T-helper 2 cell treated with Interferon-gamma antibody and Interleukin-4, amounts not matched to agents 100 ng/mL and 5 ng/mL, for 36 hours (primary cell): ENCODE data around the gene OBSL1. TPM values are rescaled to one million over a fixed set of nuclear protein-coding genes. Genes with fewer than 3 reads are reported as not detected.

ENCODE experiments used
- intact Hi-C: fragments of 100-400 bp; cut with micrococcal nuclease; formaldehyde crosslinking; loops from one replicate; pipeline ENCODE4 v1.15.1; 2023
- total RNA-seq: library from RNA; stranded (reverse); gene quantifications from 2 replicates; pipeline ENCODE4 v1.2.3, GENCODE V29; 2022

The OBSL1 gene
- total RNA-seq: not detected in 2 replicates

DNA sequence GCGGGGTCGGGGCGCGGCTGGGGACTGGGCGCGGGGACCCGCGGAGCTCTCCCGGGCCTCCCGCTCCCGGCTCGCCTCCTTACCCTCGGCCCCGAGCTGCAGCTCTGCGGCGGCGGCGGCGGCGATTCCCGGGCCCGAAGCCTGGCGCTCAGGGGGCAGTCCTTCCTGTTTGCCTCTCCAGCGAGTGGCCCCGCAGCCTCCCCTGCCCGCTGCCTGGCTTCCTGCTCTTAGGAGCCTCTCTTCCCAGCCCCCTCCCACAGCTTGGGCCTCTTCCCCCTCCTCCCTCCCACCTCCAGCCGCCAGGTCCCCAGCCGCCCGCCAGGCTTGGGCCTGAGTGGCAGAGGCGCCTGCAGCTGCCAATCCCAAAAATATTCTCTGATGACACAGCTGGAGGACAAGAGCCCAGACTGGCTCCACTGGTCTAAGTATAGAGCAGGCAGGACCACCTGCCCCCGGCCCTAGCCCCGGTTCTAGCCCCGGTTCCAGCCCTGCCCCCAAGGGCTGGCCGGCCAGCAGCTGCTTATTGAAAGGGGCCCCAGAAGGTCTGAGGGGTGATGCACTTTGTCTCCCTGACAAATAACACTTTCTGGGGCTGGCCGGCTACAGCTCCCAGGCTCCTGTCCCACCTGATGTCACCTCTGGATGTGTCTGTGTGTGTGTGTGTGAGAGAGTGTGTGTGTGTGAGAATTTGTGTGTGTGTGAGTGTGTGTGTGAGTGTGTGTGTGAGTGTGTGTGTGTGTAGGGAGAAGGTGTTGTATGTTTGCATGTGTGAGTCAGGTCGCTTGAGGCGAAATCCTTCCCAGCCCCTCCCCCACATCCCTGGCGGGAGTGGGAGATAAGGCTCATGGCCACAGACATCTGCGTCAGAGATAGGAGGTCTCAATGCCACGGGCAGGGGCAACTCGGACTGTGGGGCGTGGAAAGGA, at the start of gene OBSL1:
OBSL1 (minus strand) TSS at position 229 of the 926 bp plus-strand sequence. CDS start 307 bp downstream, outside the sequence.
- intact Hi-C loops: no loop called here

DNA sequence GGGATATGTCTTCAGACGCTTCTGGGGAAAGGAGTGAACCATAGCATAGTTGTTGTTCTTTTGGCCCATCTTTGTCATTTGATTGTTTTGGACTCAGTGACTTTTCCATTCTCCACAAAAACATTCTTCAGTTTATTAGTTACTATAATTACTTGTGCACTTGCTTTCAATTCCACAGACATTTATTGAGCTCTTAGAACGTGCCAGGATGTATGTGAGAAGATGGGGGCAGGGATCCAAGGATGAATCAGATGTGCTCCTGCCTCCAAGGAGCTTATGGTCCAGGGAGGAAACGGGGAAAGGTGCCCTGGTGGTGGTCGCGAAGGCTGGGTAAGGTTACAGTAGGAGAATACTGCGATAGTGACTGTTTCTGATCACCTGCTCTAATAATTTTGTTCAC, 49.2 kb upstream of the OBSL1 start:
- intact Hi-C loops: no loop called here

DNA sequence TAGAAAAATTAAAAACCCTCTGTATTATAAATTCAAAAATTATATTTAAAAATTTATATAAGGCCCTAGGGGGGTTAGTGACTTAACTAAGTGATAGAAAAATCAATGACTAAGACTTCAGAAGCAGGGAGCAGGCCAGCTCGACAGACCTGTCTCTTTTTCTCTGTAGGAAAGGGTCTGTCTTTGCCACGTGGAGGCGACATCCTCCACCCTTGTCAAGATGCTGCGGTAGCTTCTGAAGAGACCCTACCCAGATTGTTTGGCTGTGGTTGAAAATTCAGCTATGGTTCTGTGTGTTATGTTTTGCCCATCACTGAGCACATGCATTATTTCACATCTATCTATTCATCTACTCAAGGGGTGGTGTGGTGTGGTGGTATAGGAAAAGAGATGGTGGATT, 47.9 kb upstream of the OBSL1 start:
- intact Hi-C loops: no loop called here

DNA sequence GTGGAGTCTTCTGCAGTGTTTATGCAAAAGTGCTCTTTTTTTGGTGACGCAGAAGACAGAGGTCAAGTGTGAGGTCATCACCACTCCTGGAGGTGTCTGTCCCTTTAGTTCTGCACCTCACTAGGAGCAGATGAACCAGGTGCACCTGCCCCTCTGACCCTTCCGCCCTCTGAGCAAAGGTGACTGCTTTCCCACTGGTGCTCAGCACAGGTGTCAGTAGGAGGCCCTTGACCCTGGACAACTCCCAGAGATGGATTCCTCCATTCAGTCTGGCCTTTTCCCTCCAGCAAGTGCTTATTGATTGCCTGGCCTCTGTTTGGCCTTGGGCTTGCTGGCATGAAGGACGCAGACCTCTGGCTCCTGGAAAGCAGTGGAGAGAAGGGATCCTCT, 47.4 kb upstream of the OBSL1 start:
- intact Hi-C loops: no loop called here

DNA sequence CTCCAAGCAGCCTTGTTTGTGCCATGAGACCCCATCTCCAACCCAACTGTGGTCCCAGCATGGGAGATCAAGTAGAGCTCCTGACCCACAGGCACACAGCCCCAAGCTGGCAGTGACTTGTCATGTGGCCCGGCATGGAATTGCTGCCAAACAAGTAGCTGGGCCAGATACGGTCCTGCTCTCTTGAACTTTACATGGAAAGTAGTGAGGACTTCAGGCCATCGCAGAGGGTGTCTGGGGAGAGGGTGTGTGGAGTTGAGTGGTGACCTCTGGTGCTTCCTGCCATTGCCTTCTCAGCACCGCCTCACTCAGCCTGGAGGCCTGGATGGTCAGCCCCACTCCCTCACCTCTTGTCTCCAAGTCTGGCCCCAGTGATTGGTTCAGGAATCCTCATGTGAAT, 45.2 kb upstream of the OBSL1 start:
- intact Hi-C loops: no loop called here

DNA sequence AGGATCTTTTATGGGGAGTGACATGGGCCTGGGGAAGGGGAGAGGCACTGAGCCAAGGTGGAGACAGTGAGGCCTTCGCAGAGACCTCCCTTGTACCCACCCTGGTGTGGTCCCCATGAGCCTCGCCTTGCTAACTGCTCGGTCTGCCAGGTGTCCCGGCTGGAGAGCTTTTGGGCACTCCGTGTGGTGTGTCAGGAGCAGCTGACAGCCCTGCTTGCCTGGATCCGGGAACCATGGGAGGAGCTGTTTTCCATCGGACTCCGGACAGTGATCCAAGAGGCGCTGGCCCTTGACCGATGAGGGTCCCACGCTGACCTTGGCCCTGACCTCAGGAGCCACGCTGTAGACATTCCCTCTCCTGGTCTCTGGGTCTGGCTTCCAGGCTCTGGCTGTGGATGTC, 44.6 kb upstream of the OBSL1 start:
- intact Hi-C loops: no loop called here

DNA sequence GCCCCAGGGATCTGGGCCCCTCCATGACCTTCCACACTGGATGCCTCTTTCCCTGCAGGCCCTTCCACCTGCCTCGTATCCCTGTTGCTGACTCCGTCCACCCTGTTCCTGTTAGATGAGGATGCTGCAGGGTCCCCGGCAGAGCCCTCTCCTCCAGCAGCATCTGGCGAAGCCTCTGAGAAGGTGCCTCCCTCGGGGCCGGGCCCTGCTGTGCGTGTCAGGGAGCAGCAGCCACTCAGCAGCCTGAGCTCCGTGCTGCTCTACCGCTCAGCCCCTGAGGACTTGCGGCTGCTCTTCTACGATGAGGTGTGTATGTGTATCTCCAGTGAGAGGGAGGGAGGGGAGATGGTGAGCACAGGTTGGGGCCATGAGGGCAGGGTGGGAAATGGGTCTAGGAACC, 43.7 kb upstream of the OBSL1 start:
- intact Hi-C loops: no loop called here

DNA sequence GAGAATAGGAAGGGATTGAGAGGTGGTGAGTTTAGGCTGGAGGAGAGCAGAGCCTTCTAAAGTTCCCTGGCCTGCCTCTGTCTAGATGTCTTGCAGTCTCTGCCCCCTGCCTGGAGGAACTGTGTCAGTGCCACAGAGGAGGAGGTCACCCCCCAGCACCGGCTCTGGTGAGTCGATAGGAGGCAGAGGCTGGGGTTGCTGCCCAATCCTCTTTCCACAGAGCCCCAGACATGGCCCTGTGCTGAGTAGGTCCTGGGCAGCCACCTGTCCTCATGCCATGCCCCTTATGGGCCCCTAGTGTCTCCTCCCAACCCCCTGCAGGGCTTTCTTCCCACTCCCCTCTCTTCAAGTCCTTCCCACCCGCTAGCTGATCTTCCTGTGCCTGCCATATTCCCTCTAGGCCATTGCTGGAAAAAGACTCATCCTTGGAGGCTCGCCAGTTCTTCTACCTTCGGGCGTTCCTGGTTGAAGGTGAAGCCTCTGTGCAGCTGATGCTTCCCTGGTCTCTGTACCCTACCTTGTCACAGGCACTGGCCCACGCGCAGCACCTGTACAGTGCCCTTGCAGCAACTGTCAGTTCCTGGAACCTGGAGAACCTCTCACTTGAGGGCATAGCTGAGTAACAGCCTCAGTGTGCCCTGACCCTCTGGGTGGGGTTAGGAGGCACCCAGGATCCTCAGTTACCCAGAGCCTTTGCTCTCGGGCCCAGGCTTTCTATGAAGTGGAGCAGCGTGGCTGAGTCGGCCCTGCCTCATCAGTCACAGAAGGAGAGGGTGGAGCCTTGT, 42.9 kb upstream of the OBSL1 start:
- intact Hi-C loops: no loop called here

DNA sequence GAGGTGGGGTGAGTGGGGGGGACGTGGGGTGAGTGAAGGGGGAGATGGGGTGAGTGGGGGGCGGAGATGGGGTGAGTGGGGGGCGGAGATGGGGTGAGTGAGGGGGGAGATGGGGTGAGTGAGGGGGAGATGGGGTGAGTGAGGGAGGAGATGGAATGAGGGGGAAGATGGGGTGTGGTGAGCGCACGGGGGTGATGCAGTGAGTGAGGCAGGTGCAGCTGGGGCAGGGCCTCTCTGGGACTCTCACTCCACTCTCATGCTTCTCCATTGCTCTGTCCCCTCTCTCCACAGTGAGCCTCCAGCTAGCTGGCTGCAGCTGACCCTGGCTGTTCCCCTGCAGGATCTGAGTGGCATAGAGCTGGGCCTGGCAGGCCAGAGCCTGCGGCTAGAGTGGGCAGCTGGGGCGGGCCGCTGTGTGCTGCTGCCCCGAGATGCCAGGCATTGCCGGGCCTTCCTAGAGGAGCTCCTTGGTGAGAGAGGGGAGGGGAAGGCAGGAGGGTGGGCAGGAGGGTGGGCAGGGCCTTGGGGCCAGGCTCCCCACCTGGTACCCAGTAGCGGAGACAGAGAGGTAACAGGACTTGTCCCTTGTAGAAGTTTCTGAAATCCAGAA, 42.2 kb upstream of the OBSL1 start:
- intact Hi-C loops: no loop called here

DNA sequence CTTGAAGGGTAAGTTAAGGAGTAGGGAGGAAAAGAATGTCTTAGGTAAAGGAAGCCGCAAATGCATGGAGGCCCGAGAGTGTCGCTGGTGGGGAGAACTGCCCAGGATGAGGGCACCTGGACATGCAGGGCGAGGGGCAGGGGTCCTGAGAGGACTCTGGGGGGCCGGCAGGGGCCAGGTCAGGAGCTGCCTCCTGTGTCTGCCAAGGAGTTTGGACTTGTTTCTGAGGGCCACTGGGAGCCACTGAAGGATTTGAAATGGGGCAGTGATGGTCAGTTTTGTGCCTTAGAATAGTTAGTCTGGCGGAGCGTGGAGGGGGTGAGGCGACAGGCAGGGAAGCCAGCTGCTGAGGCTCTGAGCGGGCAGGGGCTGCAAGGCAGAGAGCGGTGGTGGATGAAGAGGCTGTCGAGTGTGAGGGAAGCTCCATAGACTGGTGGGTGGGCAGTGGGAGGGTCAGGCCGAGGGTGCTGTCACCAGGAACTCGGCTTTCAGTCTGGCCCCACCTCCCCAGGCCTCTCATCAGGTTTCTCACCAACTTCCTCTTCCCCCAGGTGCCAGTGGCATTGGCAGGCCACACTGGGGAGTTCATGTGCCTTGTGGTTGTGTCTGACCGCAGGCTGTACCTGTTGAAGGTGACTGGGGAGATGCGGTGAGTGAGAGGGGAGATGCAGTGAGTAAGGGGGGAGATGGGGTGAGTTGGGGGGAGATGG, 41.4 kb upstream of the OBSL1 start:
- intact Hi-C loops: no loop called here

DNA sequence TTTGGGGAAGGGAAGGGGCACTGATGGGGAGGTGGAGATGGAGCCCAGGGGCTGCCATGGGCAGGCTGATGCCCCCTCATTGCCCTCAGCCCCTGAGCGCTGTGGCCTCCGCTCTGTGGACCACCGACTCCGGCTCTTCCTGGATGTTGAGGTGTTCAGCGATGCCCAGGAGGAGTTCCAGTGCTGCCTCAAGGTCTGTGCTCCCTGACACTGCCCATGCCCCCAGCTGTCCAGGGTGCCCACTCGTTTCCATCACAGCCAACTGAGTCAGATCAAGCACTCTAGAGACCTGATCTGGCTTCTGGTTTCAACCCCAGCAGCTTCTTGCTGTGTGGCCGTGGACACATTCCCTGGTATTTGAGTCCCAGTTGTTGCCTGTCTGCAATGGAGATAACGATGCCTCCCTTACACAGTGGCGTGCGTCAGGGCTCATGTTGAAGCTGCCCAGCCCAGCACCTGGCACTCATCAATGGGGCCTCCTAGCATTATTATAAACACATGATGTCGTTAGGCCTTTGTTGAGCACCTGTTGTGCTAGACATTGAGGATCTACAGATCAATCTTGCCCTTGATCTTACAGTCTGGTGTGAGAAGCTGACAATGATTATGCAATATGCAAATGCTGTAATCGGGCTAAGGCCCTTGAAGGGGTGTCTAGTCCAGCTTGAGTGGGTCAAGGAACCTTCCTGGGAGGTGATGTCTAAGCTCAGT, 40.7 kb upstream of the OBSL1 start:
- intact Hi-C loops: no loop called here

DNA sequence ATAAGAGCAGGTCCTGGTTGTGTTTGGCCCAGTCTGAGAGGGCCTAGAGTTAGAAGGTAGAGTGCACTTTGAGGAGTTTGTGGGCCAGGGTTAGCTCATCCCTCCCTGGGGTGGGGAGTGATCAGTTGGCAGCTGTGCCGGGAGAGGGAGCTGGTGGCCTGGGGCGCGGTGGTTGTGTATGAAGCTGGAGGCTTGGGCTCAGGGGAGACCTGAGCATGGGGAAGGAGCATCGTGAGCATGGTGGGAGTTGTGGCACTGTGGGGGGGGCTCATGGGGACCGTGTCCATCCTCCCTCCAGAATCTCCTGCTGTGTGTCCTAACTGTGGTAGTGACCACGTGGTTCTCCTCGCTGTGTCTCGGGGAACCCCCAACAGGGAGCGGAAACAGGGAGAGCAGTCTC, 40.0 kb upstream of the OBSL1 start:
- intact Hi-C loops: no loop called here

DNA sequence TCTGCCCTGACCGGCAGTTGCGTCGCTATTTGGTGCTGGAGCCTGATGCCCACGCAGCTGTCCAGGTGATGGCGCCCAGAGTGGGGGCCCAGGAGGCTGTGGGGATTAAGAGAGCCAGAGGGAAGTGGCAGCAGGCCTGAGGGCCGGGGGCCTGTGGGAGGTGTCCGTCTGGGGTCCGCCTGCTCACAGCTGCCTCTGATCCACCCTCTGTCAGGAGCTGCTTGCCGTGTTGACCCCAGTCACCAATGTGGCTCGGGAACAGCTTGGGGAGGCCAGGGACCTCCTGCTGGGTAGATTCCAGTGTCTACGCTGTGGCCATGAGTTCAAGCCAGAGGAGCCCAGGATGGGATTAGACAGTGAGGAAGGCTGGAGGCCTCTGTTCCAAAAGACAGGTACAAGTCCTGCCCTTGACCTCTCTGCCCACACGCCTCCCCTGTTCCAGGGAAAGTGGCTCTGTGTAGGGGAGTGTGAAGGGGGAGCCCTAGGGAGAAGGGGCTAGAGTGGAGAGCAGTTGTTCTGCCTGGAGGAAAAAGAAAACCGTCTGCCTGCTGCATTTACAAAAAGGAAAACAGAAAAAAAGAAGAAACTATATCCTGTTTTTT, 37.9 kb upstream of the OBSL1 start:
- intact Hi-C loops: no loop called here

DNA sequence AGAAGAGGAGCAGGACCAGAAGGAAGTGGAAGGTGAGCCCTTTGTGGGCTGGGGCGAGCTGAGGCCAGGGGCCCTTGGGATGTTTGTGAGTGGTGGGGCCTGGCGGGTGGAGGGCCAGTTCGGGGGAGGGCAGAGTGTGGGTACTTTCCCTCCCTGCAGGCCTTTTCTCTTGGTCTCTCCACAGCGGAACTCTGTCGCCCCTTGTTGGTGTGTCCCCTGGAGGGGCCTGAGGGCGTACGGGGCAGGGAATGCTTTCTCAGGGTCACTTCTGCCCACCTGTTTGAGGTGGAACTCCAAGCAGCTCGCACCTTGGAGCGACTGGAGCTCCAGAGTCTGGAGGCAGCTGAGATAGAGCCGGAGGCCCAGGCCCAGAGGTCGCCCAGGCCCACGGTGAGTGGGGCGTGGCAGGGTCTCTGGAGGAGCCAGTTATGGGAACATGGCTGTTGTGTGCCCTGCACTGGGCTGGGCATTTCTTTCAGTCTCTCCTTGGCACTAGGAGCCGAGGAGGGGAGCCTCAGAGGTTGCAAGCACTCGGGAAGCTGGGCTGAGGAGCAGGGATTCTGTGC, 37.1 kb upstream of the OBSL1 start:
- intact Hi-C loops: no loop called here

DNA sequence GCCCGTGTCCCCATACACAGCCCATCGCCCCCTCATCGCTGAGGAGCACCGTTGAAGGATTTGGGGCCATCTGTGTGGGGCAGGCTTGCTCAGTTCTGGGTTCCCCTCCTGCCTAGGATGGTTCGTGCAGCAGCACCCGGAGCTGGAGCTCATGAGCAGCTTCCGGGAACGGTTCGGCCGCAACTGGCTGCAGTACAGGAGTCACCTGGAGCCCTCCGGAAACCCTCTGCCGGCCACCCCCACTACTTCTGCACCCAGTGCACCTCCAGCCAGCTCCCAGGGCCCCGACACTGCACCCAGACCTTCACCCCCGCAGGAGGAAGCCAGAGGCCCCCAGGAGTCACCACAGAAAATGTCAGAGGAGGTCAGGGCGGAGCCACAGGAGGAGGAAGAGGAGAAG, 36.6 kb upstream of the OBSL1 start:
- intact Hi-C loops: no loop called here

DNA sequence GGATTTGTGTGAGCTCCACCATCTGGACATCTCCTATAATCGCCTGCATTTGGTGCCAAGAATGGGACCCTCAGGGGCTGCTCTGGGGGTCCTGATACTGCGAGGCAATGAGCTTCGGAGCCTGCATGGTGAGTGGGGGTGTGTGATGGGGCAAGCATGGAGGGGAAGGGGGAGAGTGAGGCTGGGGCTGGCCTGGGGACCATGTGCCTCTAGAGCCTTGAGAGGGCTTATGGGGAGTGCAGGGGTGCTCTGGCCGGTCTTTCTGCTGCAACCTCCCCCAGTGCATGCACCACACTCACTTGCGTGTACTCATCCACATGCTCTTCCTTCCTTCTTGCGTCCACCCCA, 34.2 kb upstream of the OBSL1 start:
- intact Hi-C loops: no loop called here

DNA sequence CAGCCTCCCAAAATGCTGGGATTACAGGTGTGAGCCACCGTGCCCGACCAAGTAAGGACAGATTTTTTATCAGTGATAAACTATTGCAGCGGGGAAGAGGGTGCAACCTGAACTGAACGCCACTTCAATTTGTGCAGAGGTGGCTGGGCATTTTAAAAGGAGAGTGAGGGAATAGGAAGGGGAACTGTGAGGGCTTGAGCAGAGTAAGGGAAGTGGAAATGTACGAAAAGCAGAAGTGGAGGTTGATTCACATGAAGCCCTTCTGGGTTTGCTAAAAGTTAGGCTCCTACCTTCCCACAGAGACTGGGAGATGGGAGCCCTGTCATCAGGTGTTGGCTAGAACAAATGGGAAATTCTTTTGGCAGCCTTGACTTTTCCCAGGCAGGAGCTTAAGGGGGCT, 32.4 kb upstream of the OBSL1 start:
- intact Hi-C loops: no loop called here

DNA sequence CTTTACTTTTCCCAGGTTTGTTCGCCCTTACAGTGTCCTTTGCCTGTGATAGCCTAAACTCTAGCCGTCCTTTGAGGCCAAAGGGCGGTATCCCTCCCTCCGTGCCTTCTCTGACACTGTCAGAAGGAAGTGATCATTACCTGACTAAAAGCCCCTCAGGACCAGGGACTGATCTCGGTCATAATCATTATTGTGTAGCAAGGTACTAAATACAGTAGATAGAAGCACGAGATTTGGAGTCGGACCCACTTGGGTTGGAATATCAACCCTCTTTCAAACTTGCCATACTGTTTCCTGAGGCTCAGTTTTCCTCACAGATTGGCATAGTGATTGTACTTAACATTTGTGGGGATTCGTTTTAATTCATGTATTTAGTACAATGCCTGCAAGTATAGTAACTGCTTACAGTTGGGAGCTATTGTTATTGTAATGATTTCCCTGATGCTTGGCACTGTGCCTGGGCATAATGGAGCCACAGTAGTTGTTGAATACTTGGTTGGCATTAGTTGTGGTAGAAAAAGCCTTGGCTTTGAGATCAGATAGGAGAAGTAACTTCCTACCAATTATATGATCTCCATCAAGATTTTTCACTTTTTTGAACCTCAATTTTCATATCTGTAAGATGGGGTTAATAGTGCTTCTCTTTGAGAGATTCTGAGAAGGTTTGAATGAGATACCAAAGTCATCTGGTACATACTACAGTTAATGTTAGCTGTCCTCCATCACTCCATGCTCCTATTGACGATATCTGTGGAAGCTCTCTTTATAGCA, 27.2 kb upstream of the OBSL1 start:
- intact Hi-C loops: loop anchor here (2.0 to 5.0 kb wide), 3 partner anchors 44 to 1381 kb away; partner anchors contain the start of genes ARPC2, CNPPD1 and RETREG2
